HPDE6-E6E7 (cell line): Measurements from ENCODE around the gene HPCAL1.

ENCODE experiments used
- DNase-seq: peaks from one replicate; pipeline ENCODE4 v3.0.0; 2011; ENCODE audit warnings: missing footprints; ENCODE audit errors: extremely low spot score

HPCAL1 gene

GRCh38 chr2:10269711-10270610, 32.7 kb upstream of the HPCAL1 start:
- DNase-seq, result no peak

- no peak for DNase-seq
Observed at GRCh38 chr2:10271509-10271908, 31.2 kb upstream of the HPCAL1 start.

GRCh38 chr2:10271946-10272345, 30.8 kb upstream of the HPCAL1 start:
- DNase-seq, result no peak

GRCh38 chr2:10272464-10272863, 30.2 kb upstream of the HPCAL1 start:
- DNase-seq, result no peak

GRCh38 chr2:10273215-10274175, 29.2 kb upstream of the HPCAL1 start:
- DNase-seq, result no peak

- DNase-seq, result no peak
Observed at GRCh38 chr2:10274376-10274775, 28.3 kb upstream of the HPCAL1 start.

GRCh38 chr2:10274983-10275802, 27.5 kb upstream of the HPCAL1 start:
- no peak for DNase-seq

GRCh38 chr2:10276481-10277292, 26.0 kb upstream of the HPCAL1 start:
- DNase-seq, result no peak

GRCh38 chr2:10277293-10278028, 25.2 kb upstream of the HPCAL1 start:
- DNase-seq, result no peak

GRCh38 chr2:10278029-10278762, 24.5 kb upstream of the HPCAL1 start:
- no peak for DNase-seq

GRCh38 chr2:10278763-10279471, 23.8 kb upstream of the HPCAL1 start:
- no peak for DNase-seq

GRCh38 chr2:10279472-10279870, 23.2 kb upstream of the HPCAL1 start:
- DNase-seq, result no peak

- no peak for DNase-seq
Observed at GRCh38 chr2:10279946-10280463, 22.7 kb upstream of the HPCAL1 start.

- DNase-seq, result no peak
Observed at GRCh38 chr2:10281891-10282290, 20.8 kb upstream of the HPCAL1 start.

- no peak for DNase-seq
Observed at GRCh38 chr2:10282611-10283105, 20.0 kb upstream of the HPCAL1 start.

GRCh38 chr2:10283106-10284062, 19.3 kb upstream of the HPCAL1 start:
- DNase-seq, result peak; percentile 88
